Measurements from ENCODE around the gene MAT2B. TPM values are rescaled to one million over a fixed set of nuclear protein-coding genes. Genes with fewer than 3 reads are reported as not detected.

The MAT2B gene
- total RNA-seq, 1 experiment from 2014 or later, result 55.7 TPM

DNA sequence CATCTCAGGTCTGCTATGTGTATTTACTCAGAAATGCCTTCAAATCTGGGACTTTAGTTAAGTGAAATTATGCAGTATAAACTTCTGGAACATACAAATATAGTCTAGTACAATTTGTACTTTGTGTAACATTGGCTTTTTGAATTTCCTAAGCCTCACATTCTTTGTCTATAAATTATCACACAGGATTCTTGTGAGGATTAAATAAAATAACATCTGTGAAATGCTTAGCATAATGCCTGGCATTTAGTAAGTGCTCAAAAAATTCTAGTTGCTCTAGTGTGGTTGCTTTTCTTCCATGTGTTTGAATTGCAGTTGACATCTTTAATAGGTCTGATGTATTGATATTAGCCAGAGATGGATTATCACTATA lies 42.4 kb upstream of the MAT2B start:
- H3K4me3 Mint-ChIP-seq, result no peak overlapping the region
- H3K4me1 Mint-ChIP-seq, result peaks cover 14% of the 10 kb centered on the region
- no peaks in the 10 kb centered on the region for H3K9me3 Mint-ChIP-seq
- no peak for DNase-seq (ENCODE audit: low spot score)
- no peak for ATAC-seq
- ChIA-PET CTCF (no interaction called here), POLR2A (no interaction called here)
- peaks cover 31% of the 10 kb centered on the region for H3K36me3 Mint-ChIP-seq
- peaks cover 3% of the 10 kb centered on the region for H3K27me3 Mint-ChIP-seq (ENCODE audit: low read depth)
- TF ChIP-seq, protein P1, sequence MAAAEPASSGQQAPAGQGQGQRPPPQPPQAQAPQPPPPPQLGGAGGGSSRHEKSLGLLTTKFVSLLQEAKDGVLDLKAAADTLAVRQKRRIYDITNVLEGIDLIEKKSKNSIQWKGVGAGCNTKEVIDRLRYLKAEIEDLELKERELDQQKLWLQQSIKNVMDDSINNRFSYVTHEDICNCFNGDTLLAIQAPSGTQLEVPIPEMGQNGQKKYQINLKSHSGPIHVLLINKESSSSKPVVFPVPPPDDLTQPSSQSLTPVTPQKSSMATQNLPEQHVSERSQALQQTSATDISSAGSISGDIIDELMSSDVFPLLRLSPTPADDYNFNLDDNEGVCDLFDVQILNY (CRISPR knock-in tag; IDR thresholded peaks at IDR 0.05), result no peak
- TF ChIP-seq GTF2I (CRISPR knock-in tag; conservative IDR thresholded peaks at IDR 0.05) (no peak), ERG (CRISPR knock-in tag; IDR thresholded peaks at IDR 0.05) (no peak), TEAD1 (CRISPR knock-in tag; IDR thresholded peaks at IDR 0.05) (no peak), CBFB (CRISPR knock-in tag; IDR thresholded peaks at IDR 0.05; ENCODE audit: low read depth) (no peak), MXD4 (CRISPR knock-in tag; IDR thresholded peaks at IDR 0.05; ENCODE audit: borderline replicate concordance) (no peak), IRF2 (CRISPR knock-in tag; IDR thresholded peaks at IDR 0.05; ENCODE audit: borderline replicate concordance, low read depth) (no peak), KAT7 (CRISPR knock-in tag; IDR thresholded peaks at IDR 0.05; ENCODE audit: borderline replicate concordance) (no peak), ZNF416 (CRISPR knock-in tag; IDR thresholded peaks at IDR 0.05) (no peak), NR2C2 (CRISPR knock-in tag; IDR thresholded peaks at IDR 0.05) (no peak), ZNF232 (CRISPR knock-in tag; IDR thresholded peaks at IDR 0.05) (no peak), SMAD4 (CRISPR knock-in tag; IDR thresholded peaks at IDR 0.05) (no peak), ZMAT4 (CRISPR knock-in tag; IDR thresholded peaks at IDR 0.05) (no peak), SP1 (CRISPR knock-in tag; conservative IDR thresholded peaks at IDR 0.05) (no peak), OVOL2 (CRISPR knock-in tag; IDR thresholded peaks at IDR 0.05; ENCODE audit: borderline replicate concordance) (no peak), ARID4B (CRISPR knock-in tag; IDR thresholded peaks at IDR 0.05; ENCODE audit: borderline replicate concordance) (no peak)
- TF ChIP-seq, protein P2, sequence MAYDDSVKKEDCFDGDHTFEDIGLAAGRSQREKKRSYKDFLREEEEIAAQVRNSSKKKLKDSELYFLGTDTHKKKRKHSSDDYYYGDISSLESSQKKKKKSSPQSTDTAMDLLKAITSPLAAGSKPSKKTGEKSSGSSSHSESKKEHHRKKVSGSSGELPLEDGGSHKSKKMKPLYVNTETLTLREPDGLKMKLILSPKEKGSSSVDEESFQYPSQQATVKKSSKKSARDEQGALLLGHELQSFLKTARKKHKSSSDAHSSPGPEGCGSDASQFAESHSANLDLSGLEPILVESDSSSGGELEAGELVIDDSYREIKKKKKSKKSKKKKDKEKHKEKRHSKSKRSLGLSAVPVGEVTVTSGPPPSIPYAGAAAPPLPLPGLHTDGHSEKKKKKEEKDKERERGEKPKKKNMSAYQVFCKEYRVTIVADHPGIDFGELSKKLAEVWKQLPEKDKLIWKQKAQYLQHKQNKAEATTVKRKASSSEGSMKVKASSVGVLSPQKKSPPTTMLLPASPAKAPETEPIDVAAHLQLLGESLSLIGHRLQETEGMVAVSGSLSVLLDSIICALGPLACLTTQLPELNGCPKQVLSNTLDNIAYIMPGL (CRISPR knock-in tag; IDR thresholded peaks at IDR 0.05), result no peak
- TF ChIP-seq, protein P3, sequence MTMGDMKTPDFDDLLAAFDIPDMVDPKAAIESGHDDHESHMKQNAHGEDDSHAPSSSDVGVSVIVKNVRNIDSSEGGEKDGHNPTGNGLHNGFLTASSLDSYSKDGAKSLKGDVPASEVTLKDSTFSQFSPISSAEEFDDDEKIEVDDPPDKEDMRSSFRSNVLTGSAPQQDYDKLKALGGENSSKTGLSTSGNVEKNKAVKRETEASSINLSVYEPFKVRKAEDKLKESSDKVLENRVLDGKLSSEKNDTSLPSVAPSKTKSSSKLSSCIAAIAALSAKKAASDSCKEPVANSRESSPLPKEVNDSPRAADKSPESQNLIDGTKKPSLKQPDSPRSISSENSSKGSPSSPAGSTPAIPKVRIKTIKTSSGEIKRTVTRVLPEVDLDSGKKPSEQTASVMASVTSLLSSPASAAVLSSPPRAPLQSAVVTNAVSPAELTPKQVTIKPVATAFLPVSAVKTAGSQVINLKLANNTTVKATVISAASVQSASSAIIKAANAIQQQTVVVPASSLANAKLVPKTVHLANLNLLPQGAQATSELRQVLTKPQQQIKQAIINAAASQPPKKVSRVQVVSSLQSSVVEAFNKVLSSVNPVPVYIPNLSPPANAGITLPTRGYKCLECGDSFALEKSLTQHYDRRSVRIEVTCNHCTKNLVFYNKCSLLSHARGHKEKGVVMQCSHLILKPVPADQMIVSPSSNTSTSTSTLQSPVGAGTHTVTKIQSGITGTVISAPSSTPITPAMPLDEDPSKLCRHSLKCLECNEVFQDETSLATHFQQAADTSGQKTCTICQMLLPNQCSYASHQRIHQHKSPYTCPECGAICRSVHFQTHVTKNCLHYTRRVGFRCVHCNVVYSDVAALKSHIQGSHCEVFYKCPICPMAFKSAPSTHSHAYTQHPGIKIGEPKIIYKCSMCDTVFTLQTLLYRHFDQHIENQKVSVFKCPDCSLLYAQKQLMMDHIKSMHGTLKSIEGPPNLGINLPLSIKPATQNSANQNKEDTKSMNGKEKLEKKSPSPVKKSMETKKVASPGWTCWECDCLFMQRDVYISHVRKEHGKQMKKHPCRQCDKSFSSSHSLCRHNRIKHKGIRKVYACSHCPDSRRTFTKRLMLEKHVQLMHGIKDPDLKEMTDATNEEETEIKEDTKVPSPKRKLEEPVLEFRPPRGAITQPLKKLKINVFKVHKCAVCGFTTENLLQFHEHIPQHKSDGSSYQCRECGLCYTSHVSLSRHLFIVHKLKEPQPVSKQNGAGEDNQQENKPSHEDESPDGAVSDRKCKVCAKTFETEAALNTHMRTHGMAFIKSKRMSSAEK (CRISPR knock-in tag; IDR thresholded peaks at IDR 0.05; ENCODE audit: borderline replicate concordance), result no peak
- H3K27ac Mint-ChIP-seq, result no peak overlapping the region
